SK-N-DZ (cell line): ENCODE data around the gene ABHD14A.

Experiments used
- DNase-seq: peaks from one replicate; pipeline ENCODE4 v3.0.0-alpha.2; 2015; ENCODE audit warnings: low spot score

ABHD14A gene

GRCh38 chr3:51940648-51941462 lies 34.0 kb upstream of the ABHD14A start:
- DNase-seq, result no peak

- no peak for DNase-seq
Observed at GRCh38 chr3:51941463-51941797, 33.4 kb upstream of the ABHD14A start.

- peak; percentile 99 for DNase-seq
Observed at GRCh38 chr3:51941798-51942602, 32.9 kb upstream of the ABHD14A start, which contains the start of the genes PARP3 and RRP9. Gene PARP3 (plus strand): TSS chr3:51942363. CDS start chr3:51943356, 993 bp downstream. Gene RRP9 (minus strand): TSS chr3:51941904. CDS start chr3:51941867, 37 bp downstream.

GRCh38 chr3:51942603-51943450 lies 32.0 kb upstream of the ABHD14A start:
- no peak for DNase-seq

- no peak for DNase-seq
Observed at GRCh38 chr3:51943451-51944391, 31.1 kb upstream of the ABHD14A start.

- no peak for DNase-seq
Observed at GRCh38 chr3:51944451-51945021, 30.3 kb upstream of the ABHD14A start.

- DNase-seq, result no peak
Observed at GRCh38 chr3:51945031-51945840, 29.6 kb upstream of the ABHD14A start.

- DNase-seq, result no peak
Observed at GRCh38 chr3:51945926-51946705, 28.7 kb upstream of the ABHD14A start.

GRCh38 chr3:51946796-51947195 lies 28.1 kb upstream of the ABHD14A start:
- DNase-seq, result no peak

GRCh38 chr3:51947215-51947900 lies 27.5 kb upstream of the ABHD14A start:
- no peak for DNase-seq

- no peak for DNase-seq
Observed at GRCh38 chr3:51948016-51948580, 26.8 kb upstream of the ABHD14A start.

GRCh38 chr3:51949121-51949520 lies 25.7 kb upstream of the ABHD14A start:
- DNase-seq, result no peak

- DNase-seq, result no peak
Observed at GRCh38 chr3:51950899-51951298, 24.0 kb upstream of the ABHD14A start.

- DNase-seq, result no peak
Observed at GRCh38 chr3:51953445-51953844, 21.4 kb upstream of the ABHD14A start.

GRCh38 chr3:51954105-51954504 lies 20.8 kb upstream of the ABHD14A start:
- DNase-seq, result no peak

- DNase-seq, result no peak
Observed at GRCh38 chr3:51954713-51955112, 20.2 kb upstream of the ABHD14A start.

GRCh38 chr3:51955175-51955892 lies 19.5 kb upstream of the ABHD14A start, which contains the start of gene GPR62:
Gene GPR62 (plus strand): TSS chr3:51955381. CDS start chr3:51955653, 272 bp downstream.
- no peak for DNase-seq
